GM18508 (cell line): Measurements from ENCODE around the gene RAD18.

Experiments
- ATAC-seq: cut with Tn5 transposase; IDR thresholded peaks from one replicate; pipeline ENCODE4 v1.9.1; 2021; ENCODE audit warnings: moderate number of reproducible peaks; ENCODE audit not compliant: insufficient read depth, unreplicated experiment

Gene RAD18

GRCh38 chr3:8987226-8987625, 24.0 kb upstream of the RAD18 start:
- no peak for ATAC-seq

DNA sequence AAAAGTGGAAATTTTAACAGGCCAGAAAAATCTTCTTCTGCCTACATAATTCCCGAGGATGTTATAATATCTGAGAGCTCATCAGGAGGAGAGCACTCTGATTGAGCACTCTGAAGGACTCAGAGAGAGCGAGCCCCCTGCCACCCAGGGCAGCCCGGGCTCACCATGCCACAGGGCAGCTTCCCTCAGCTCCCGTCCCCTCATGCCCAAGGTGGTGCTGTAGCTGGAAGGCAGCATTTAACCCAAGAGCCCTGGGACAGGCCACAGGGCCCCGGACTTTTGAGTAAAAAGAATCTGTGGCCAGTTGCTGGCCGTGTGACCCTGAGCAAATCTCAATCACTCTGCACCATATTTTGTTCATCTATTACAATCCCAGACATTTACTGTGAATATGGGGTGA, 23.5 kb upstream of the RAD18 start:
- ATAC-seq = no peak

DNA sequence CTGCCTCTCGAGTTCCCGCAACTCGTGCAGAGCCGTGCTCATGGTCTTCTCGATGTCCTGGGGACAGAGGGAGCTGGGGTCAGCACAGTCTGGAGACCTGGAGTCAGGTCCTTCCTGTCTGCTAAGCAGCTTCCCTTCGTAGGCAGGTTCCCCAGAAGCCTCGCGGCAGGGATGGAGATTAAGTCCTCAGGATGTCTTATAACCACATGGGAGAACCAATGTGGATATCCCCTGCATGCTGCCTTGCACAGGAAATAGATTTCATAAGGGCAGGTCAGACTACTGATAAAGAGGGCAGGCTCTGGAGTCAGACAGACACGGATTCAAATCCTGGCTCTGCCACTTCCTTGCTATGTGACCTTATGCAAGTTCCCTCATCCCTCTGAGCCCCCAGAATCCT, 22.6 kb upstream of the RAD18 start:
- no peak for ATAC-seq

DNA sequence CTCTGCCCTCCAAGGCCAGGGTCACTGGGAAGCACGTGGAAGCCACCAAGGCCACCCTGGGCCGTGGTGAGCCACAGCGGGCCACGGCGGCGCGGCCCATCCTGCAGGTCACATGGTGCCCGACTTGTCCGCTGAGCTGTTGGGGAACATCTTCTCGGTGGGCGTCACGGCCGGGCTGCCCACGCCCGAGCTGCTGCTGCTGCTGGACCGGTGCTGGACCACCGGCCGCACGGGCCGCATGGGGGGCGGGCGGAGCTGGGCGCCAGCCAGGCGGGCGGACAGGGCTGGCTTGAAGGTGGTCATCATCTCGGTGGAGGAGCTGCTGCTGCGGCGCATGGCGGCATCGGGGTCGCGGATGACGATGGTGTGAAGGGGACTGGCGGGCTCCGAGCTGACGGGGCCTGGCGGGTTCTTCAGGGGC, 22.1 kb upstream of the RAD18 start:
- no peak for ATAC-seq

DNA sequence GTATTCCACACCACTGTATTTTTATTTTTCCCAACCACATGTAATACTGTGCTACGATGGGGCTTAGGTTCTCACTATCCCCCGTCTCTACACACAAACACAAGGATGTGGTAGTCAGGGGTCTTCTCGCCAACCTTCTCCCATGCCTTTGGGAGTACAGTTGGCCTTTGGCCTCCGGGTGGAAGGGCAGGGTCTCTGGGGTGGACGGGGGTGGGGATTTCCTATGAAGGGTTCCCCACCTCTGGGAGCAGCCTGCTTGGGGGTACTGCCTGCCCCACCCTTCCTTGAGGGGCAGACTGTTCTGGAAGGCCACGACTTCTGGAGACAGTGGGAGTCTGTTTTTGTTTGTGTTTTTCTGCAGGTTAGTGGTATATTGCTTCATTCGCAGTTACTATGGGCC, 21.3 kb upstream of the RAD18 start:
- no peak for ATAC-seq

GRCh38 chr3:8984081-8984480, 20.8 kb upstream of the RAD18 start:
- no peak for ATAC-seq

DNA sequence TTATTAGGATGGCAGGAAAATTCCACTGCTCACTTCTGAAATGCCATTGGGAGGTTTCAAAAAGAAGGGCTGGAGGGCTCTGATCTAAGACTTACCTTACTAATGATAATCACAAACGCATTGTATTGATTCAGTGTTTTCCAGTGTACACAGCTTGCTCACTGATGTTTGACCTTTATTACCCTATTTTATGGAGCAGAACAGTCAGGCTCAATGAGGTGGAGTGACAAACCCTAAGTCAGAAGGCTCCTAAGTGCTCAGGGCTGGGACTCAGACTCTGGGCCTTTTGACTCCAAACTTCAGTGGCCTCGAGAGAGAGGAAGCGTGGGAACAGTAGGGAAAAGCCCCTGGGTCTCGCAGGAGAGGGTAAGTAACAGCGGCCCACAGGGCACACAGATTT, 20.3 kb upstream of the RAD18 start:
- ATAC-seq = no peak

DNA sequence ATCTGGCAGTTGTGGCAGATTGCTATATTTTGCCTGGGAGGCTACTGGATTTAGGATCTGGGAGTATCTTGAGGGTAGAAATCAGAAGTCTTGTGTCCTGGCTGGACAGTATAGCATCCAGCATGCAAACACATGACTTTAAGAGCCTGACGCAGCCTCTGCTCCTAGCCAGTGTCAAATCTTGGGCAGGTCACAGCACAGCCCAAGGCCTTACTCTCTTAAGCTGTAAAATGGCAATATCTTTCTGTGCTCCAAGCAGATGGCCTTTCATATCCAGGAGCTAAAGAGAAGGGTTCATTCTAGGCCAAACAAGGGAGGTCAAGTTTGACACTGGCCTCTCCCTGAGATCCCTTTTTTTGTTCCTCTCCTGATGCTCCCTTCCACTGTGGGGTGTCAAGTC, 19.8 kb upstream of the RAD18 start:
- ATAC-seq = no peak

GRCh38 chr3:8982509-8982908, 19.2 kb upstream of the RAD18 start:
- ATAC-seq = no peak

- no peak for ATAC-seq
These were observed 18.4 kb upstream of the RAD18 start for GRCh38 chr3:8981700-8982099.

DNA sequence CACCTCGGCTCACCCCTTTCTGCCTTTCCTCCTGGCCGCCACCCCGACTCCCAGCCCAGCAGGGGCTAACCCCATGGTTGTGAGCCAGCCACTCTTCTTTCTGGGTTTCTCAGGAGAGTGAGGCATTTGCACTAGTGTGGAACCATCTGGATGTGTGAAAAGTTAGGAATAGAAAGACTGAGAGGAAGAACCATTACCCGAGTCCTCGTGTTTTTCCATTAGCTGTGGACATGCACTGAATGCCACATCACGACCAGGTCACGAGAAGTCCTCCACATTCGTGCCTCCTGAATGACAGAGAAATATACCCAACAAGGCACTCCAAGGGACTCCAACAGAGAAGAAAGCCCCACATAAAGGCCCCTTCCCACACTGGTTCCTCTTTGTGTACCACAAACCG, 18.0 kb upstream of the RAD18 start:
- ATAC-seq = no peak

GRCh38 chr3:8980756-8981257, 17.5 kb upstream of the RAD18 start:
- ATAC-seq = no peak

- ATAC-seq = no peak
These were observed 16.0 kb upstream of the RAD18 start for GRCh38 chr3:8979262-8979661.

DNA sequence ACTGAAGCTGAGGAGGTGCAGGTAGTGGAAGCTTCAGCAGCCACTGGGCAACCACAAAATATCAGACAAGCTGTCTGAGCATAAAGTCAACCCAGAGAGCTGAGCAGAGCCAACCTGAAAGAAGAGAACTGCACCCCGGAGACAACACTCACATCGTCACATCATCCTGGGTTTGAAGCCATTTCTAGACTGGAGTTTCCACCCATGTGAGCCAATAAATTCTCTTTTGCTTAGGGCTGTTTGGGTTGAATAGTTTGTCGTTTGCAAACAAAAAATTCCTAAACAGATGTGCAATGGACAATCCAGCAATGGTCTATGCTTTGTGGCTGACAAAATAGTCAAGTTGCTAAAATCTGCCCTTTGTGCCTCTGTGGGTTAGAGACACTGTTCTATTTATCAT, 15.3 kb upstream of the RAD18 start:
- no peak for ATAC-seq

DNA sequence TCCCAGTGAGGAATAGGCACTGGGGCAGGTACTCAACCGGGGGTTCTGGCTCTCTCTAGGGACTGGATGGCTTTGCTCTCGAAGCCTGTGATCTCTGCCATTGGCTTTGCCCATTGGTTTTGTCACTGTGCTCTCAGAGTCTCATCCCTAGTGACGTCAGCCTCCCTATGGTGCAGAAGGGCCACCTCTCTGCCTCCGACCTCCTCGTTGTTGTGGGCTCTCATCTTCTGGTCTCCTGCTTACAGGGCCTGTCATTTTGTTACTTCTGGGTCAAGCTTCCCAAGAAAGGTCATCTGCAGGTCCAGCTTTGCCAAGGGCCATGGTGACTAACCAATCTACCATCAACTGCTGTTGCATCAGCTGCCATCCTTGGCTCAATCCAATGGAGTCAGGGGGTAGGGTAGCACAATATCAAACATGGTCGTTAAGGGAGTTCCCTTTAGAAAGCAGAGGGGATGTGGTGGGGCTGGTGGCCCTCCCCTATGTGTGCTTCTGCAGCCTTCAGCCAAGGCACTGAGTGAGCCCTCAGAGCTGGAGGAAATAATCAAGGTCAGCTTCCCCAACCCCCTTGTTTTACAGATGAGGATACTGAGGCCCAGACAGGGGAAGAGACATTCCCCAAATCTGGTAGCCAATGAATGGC, 13.4 kb upstream of the RAD18 start:
- no peak for ATAC-seq

DNA sequence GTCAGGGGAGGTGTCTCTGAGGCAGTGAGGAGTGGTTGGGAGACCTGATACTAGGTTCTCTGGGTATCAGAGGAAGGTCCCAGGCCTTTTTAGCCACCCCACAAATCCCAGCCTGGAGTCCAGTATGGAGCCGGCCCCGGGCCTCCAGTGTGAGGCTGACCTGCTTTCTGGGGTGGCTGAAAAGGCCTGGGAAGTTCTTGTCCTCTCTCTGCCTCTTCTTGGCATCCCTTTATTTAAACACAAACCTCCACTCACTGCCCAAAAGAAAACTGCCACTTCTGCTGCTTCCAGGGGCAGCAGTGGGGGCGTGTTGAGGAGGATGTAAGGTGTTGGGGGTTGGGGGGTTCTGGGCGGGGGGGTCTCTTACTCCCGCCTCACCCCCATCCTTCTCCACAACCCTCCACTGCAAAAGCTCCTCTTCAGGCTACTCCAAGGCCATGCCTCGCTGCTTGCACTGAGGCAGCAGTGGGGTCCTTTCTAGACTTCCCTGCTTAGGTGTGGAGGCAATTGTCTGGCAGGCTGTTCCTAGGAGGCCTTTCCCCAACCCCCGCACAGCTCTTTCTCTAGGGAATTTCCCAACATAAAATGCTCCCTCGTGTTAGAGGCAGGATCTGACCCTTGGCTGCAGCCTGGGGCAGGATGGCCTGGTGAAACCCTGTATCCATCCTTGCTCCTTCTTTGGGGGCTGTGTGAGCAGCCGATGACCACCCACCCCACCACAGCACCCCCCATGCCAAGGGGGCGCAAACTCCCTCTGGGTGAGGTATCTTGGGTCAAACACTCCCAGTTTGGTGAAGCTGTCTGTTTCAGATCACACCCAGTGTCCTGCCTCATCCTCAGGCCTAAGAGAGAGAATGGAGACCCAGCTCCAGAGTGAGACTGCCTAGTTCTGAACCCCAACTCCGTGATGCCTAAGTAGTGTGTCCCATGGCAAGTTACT, 12.1 kb upstream of the RAD18 start:
- ATAC-seq = no peak

DNA sequence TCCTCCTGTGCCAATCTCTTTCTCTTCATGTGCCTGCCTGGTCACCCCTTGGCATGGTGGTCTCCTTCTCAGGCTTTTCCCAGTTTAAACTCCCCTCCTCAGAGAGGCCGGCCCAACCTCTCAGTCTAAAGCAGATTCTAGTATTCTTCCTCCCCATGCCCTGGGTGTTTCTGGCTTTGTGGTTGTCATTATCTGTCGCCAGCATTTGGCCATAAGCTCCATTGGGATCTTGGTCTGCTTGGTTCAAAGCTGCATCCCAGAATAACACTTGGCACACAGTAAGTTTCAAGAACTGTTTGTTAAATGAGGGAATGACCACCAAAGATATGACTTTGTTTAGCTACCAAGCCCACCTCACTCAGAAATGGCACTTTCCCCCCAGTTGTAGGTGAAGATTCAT, 11.2 kb upstream of the RAD18 start:
- no peak for ATAC-seq

GRCh38 chr3:8972639-8973038, 9.4 kb upstream of the RAD18 start:
- ATAC-seq = no peak

DNA sequence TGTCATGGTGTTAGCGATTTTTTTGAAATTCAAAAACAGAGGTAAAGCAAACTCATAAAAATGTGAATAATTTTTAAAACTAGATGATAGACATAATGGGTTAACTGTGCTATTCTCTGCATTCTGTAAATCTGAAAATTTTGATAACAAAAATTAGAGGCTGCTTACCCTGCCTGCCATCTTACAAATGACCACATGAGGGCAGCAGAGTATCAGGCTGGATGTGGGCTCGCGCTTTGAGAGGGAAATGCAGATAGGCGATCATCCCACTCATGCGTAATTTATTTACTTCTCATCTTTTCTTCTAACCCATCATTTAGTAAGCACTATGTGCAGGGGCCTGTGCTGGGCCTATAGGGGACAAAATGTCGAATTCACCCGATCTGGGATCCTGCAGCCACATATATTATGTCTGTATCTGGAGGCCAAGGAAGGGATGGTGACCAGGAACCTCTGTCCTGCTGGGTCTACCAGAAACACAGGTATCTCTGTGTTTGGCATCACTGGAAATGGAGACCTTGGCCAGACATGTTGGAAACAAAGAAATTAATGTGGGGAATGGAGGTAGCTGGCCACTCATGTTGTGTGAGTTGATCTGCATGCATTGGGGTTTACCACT, 7.8 kb upstream of the RAD18 start:
- ATAC-seq = no peak

- no peak for ATAC-seq
These were observed 6.0 kb upstream of the RAD18 start for GRCh38 chr3:8969241-8969640.

DNA sequence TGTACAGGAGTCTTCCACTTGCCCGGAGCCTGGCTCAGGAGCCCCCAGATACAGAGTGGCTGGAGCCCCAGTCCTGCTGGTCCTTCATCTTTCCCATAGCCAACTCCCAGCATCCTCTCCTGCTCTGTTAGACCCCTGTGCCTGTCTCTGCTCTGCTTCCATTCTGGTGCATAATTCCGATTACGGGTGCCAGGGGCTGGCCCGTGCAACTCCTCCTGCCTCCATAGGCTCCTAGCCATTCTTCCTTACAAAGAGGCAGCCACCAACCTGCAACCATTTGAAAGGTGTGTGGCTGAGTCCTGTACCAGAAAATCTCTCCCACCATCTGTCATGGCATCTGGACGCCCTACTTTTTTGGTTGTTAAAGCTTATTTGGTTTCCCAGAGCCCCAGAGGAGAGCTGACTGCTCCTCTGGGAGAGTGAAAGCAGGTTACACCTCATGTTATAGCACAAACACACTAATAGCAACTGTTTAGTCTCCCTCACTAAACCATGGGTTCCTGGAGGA, 5.2 kb upstream of the RAD18 start:
- no peak for ATAC-seq
